B cell (primary cell): Measurements from ENCODE around the gene EHBP1L1.

Experiments
- CTCF ChIP-seq: fragments of 200-600 bp; IDR thresholded peaks from one replicate; pipeline ENCODE4 v1.8.0; 2022; ENCODE audit warnings: antibody characterized with exemption, mild to moderate bottlenecking
- EZH2 ChIP-seq: IDR thresholded peaks from 2 replicates; pipeline ENCODE4 v1.6.1; 2012; ENCODE audit warnings: borderline replicate concordance, low read depth, mild to moderate bottlenecking, moderate library complexity, low read length; ENCODE audit not compliant: insufficient read depth, poor library complexity, severe bottlenecking

DNA sequence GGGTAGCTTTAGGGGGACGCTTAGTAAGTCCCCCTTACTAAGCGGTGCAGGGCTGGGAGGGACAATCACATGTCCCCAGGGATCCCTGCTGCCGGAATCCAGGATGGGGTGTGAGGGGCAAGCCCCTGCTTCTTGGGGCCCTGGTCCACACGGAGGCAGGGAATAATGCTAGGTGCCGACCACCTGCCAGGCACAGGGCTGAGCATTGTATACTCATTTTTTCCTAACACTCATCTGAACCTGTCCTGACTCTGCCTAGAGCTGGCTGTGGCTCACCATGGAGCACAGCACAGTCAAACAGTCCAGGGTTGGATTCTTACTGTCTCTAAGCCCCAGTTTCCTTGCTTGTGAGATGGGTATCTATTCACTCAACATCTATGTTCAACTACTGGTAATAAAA is 16.3 kb upstream of the EHBP1L1 start:
- TF ChIP-seq CTCF (no peak), EZH2 (no peak)
